NCI-H446 (cell line): ENCODE results near the gene ZMIZ1.

Source experiments
- DNase-seq, 2 experiments: peaks; one replicate each; lab custom pipeline; 2025; lab: John Stamatoyannopoulos, UW

ZMIZ1 gene

GRCh38 chr10:79137300-79137756 is 68.6 kb downstream of the ZMIZ1 start:
- no peak for DNase-seq

- no peak for DNase-seq
Measured at GRCh38 chr10:79137826-79138225, 69.1 kb downstream of the ZMIZ1 start.

DNA sequence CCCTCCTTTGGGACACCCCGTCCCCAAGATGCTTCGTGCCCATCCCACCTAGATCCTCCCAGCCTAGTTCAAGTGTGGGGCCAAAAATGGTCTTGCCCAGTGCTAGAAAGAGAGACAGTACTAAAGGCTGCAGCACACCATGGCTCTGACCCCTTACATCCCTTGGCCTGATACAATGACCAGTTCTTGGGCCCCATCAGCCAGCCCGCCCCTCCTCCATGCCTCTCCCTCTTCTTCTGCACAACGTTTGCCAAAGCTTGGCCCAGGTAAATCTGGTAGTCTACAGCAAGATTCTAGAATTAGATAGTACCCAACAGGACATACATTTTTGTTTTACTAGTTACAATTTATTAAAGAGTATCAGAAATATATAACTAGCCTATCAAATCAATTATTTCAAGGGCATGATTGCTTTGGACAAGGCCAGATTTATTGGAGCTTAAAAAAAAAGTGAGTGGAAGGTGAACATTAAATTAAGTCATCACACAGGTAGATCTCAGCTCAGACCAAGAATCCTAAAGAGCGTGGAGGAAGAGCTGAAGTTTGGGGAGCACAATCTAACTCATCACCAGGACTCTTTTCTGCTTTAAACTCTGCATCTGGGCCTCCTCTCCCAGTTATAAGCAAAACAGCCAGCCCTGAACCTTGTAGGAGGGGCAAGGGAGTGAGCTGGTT is 69.8 kb downstream of the ZMIZ1 start:
- DNase-seq = no peak

GRCh38 chr10:79139124-79139835 is 70.5 kb downstream of the ZMIZ1 start:
- no peak for DNase-seq

DNA sequence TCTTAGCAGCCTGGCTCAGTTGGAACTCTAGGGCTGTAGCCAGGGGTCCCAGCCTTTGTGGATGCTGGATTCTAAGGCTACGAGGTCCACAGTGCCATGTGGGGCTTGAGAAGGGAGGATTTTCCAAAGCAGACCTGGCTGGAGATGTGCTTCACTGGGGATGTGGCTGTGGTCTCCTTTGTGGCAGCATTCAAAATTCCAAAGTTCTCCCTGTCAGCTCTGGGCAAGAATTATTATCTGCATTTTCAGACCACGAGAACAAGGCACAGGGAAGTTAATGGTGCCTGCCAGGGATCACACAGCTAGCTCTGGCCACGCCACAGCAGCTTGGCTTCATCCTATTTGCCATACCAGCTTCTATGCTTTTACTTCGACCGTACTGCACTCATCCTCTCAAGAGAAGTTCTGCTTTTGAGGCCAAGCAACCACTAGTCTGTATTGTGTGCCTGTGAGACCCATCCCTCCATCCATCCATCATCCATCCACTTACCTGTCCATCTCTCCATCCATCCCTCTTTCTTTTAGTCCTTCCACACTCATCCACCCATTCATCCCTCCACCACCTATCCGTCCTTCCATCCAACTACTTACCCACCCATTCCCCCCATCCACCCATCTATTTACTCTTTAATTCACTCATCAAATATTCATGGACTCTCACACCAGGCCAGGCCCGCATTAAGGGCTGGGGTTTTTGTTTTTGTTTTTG is 71.5 kb downstream of the ZMIZ1 start:
- DNase-seq = no peak

- no peak for DNase-seq
Measured at GRCh38 chr10:79140855-79141254, 72.1 kb downstream of the ZMIZ1 start.

DNA sequence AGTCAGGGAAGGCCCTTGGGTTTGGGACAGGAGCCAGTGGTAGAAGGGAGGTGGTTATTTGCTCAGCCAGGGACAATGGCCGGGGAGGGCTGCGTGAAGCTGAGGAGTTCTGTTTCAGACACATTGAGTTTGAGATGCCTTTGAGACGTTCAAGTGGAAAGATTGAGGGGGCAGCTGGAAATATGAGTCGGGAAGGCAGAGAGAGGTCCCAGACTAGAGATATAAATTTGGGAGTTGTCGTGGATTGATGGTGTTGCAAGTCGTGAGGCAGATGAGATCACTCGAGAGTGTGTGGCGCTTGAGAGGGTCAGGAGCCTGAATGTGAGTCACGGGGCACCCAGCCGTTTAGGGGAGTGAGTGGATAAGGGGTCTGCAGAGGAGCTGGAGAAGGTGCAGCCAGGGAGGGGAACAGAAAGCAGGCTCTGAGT is 73.3 kb downstream of the ZMIZ1 start:
- DNase-seq = no peak

GRCh38 chr10:79142522-79143309 is 74.0 kb downstream of the ZMIZ1 start:
- no peak for DNase-seq

DNA sequence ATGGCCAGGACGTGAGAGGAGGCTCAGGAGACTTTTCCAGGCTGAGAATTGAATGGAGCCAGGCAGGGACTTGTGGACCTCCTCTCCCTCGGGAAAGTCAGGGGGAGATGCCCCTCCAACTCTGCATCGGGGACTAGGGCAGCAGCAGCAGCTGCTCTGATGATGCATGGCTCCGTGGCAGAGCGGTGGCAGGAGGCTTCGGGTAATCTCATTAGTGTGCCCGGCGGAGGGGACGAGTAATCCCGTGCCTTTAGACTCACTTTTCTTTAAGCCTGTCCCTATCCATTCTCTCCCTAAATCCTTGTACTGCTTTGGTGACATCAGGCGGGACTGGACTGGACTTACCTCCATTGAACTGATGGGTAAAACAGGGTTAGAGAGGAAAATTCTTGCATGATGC is 75.1 kb downstream of the ZMIZ1 start:
- no peak for DNase-seq

DNA sequence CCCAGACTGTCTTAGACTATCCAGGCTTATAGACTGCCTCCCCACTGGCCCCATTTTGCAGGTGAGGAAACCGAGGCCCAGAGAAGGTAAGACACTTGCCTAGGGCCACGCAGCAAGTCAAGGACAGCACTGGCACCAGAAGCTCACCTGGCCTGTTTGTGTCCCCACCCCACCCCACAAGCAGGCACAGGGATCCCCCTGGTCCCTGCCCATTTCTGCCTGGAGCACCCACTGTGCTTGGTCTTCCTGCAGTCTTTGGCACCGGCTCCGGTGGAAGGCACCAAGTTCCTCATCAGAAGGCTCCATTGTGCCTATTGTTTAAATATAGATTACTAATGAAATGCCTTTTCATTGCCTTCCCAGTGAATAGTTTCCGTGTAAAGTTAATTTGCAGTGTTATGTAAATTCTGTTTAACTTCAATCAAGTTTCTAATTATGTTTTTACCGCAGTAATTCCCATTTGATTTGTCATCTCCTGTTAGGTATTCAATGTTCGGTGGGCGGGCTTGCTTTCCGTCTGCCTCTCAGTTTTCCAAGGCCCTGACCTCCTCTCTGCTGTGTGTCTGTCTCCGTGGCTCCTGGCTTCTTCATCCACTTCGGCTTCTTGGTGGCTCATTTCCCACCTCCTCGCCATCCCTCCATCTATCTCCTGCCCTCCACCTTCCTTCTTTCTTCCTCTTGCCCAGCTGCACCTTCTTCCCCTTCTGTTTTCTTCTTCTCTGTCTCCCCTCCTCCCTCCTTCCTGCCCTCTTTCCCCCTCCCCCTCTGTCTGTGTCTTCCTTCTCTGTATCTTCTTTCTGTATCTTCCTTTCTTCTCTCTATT is 75.8 kb downstream of the ZMIZ1 start:
- DNase-seq = no peak

DNA sequence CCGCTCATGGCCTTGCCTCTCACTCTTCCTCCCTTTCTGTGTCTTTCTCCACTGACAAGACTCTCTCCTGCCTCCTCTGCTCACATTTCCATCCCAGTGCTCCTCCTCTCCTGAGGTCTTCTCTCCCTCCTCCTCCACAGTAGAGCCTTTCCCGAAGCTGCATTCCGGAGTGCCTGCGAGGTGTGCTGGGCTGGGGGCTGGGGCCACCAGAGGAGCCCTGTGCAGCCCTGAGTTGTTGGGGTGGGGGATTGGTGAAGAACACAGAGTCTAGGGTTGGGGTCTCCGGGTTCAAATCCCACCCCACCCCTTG is 76.4 kb downstream of the ZMIZ1 start:
- DNase-seq = no peak

GRCh38 chr10:79145517-79146470 is 77.0 kb downstream of the ZMIZ1 start:
- DNase-seq = no peak

- no peak for DNase-seq
Measured at GRCh38 chr10:79146611-79147130, 77.9 kb downstream of the ZMIZ1 start.

DNA sequence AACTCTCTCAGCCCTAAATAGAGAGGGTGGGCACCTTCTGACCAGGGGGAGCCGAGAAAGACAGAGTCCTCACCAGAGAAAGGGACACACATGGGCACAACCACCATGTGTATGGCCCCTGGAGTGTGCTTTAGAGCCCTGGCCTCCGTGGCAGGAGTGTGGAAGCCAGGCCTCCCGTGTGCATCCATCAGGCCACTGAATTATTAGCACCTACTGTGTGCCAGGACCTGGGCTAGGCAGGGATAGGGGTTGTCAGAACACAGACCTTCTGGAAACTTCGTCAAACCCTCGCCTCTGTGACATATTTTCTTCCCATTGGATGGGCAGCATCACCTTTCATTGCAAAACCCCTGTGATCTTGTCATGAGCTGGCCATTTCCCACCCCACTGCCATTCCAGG is 78.5 kb downstream of the ZMIZ1 start:
- DNase-seq = no peak

DNA sequence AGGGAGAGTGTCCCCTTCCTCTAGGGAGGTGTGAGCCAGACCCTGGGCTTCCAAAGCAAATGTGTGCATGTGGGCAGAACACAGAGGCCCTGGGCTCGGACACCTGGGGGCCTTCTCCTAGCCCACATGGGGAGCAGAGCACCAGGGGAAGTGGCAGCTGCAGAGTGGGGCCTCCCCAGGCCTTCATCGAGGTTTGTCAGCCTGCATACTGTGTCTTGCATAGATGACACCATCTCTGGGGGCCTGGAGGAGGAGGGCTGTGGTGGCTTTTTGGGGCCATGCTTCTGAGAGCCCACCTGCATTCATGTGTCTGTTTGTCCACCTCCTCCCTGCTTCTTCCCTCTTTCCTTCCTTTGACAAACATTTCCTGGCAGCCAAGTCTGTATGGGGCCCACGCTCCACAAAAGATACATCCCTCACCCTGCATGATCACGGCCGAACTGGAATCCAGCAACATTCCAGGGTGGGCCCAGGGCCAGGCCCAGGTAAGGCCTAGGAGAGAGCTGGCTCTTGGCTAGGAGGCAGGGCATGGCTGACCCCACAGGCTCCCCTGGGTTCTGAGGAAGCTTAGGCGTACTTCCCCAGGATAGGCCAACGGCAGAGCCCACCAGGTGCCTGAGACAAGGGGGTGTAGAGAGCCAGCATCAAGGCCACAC is 79.2 kb downstream of the ZMIZ1 start:
- DNase-seq = no peak

DNA sequence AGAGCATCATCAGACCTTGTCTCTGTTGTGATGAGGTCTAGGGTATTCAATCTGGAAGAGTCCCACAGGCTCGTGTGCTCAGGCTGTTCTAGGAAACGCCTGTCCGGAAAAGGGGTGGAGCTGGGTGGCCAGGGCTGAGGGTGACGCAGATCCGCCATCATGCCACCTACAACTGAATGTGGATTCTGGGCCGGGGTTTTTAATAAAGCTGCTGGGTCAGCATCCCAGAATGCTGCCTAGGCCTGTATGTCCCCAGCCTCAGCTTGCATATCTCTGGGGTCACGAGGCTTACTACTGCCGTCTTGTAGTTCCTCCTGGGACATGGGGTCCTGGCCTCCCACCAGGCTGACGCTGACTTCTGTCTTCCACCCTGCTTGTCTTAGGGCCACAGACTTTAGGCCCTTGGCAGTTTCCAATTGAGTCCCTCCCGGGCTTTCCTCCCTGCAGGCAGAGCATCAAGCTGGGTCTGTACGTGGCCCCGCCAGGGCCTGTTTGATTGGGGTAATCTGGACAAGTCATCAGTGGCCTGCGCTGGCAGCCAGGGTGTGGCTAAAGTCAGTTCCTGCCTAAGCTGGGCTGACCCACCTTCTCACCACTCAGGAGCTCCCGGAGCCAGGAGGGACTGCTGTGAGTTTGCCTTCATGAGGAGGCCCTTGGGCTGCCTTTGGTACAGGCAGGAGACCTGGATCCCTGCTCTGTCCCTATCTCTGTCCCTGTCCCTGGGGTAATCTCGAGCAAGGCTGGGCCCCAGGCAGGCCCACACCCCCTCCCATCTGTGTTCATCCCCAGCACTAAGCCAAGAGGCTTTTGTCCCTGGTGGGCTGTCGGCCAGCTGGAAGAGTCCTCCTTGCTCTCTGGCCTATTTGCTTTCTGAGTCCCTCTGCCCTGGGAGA is 79.9 kb downstream of the ZMIZ1 start:
- DNase-seq = peak in 1 of 2 experiments; percentile 56

DNA sequence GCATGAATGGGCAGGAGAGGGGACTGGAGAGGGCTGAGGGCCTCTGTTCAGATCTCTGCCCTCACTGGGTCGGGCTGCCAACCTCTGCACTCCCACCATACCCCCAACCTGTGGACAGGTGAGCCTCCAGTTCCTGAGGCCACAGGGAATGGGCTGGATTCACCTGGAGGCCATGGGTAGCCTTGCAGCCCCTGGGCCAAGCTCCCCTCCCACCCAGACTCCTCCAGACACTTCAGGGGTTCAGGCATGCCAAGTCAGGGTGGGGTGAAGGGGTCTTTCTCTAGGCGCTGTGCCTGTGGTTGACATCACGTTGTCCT is 80.5 kb downstream of the ZMIZ1 start:
- no peak for DNase-seq

- peak in 1 of 2 experiments; percentile 31 for DNase-seq
Measured at GRCh38 chr10:79149662-79150443, 81.1 kb downstream of the ZMIZ1 start.
